NCI-H460 (cell line): ENCODE results near the gene RBM12. TPM values are rescaled to one million over a fixed set of nuclear protein-coding genes. Genes with fewer than 3 reads are reported as not detected.

ENCODE experiments used
- DNase-seq: peaks from one replicate; pipeline ENCODE4 v3.0.0-alpha.2; 2016; ENCODE audit warnings: low read depth; ENCODE audit errors: extremely low read depth
- small RNA-seq, 2 experiments: library from RNA; depleted of rRNA; stranded (forward); fragments of <200 nt; gene quantifications; one replicate each; pipeline ENCODE3, GENCODE V24; 2014
- total RNA-seq: library from RNA; depleted of rRNA; stranded (reverse); fragments of >200 nt; shearing (Covaris generic); gene quantifications from 2 replicates; pipeline ENCODE4 v1.2.3, GENCODE V29; 2014; rRNA removed

RBM12 gene
- total RNA-seq, 1 experiment from 2014 or later: 64.0 TPM

GRCh38 chr20:35600993-35601973, 63.4 kb downstream of the RBM12 start:
- peak; percentile 72 for DNase-seq

- no peak for DNase-seq
Observed at GRCh38 chr20:35600176-35600992, 64.3 kb downstream of the RBM12 start.

GRCh38 chr20:35599776-35600120, 65.0 kb downstream of the RBM12 start:
- no peak for DNase-seq

Small RNA genes within 50 kb of the gene (small RNA-seq; reads per million reads assigned to genes)
- 0 reads per million in 2 experiments for gene RNU6-759P

Other genes starting within 250 kb of the RBM12 start
- not detected in 2 replicates for gene GDF5, start 226.7 kb downstream of the RBM12 start, total RNA-seq
- 20.0 and 21.8 TPM in 2 replicates for gene CEP250, start 209.3 kb downstream of the RBM12 start, total RNA-seq
- not detected in 2 replicates for gene C20orf173, start 135.2 kb downstream of the RBM12 start, total RNA-seq
- 161 and 177 TPM in 2 replicates for gene ERGIC3, start 122.8 kb downstream of the RBM12 start, total RNA-seq
- 21.2 and 30.7 TPM in 2 replicates for gene SPAG4, start 49.1 kb downstream of the RBM12 start, total RNA-seq
- 92.2 and 109 TPM in 2 replicates for gene CPNE1, start within 50 bp of the RBM12 start, total RNA-seq
- 92.8 and 101 TPM in 2 replicates for gene NFS1, start 34.5 kb upstream of the RBM12 start, total RNA-seq
- gene ROMO1, start 34.5 kb upstream of the RBM12 start, total RNA-seq: 251 and 306 TPM in 2 replicates
- gene RBM39, start 77.4 kb upstream of the RBM12 start, total RNA-seq: 380 and 494 TPM in 2 replicates
- gene PHF20, start 107.1 kb upstream of the RBM12 start, total RNA-seq: 106 and 112 TPM in 2 replicates